ENCODE measurements around the gene TMEM132E. TPM values are rescaled to one million over a fixed set of nuclear protein-coding genes. Genes with fewer than 3 reads are reported as not detected.

TMEM132E gene
- total RNA-seq, 1 experiment from 2014 or later, result 0.42 TPM

- H3K9me3 Mint-ChIP-seq, result peaks cover 0 to 2% of the 10 kb centered on the region in 2 experiments; a peak in 2 of 5 replicates
- no CpG with 5 or more reads among the region's 5 CpGs for WGBS (ENCODE audit: extremely low coverage, insufficient read length, low lambda C conversion rate)
- H4K8ac ChIP-seq (replicated peaks; ENCODE audit: insufficient read length, low read depth, low read length), result no peak overlapping the region
These were observed 4.2 kb upstream of the TMEM132E start for GRCh38 chr17:34575182-34575581.

More at GRCh38 chr17:34575182-34575581, 4.2 kb upstream of the TMEM132E start:
- Mint-ChIP-seq H3K36me3 (ENCODE audit: insufficient read depth in 1 of 3, low read depth in 3 of 3) (no peaks in the 10 kb centered on the region), H3K4me1 (peaks cover 25 to 45% of the 10 kb centered on the region in 2 experiments), H3K4me3 (no peak overlapping the region), H3K27ac (no peak overlapping the region), H3K27me3 (ENCODE audit: low read depth) (no peaks in the 10 kb centered on the region; the same call in none of the 2 replicates)
- peaks cover 40% of the 10 kb centered on the region for H3K27me3 ChIP-seq (ENCODE audit: insufficient read depth, low read length)
- no peak overlapping the region for H2BK120ac ChIP-seq (ENCODE audit: low read depth, low read length, poor library complexity, severe bottlenecking)
- no peak overlapping the region for H4K91ac ChIP-seq (ENCODE audit: insufficient read length, low read depth, low read length)
- no peaks in the 10 kb centered on the region for H3K79me1 ChIP-seq (ENCODE audit: insufficient read depth, low read depth, low read length, poor library complexity, severe bottlenecking)
- H3K56ac ChIP-seq (ENCODE audit: insufficient read length, low read depth, low read length), result no peak overlapping the region
- H3K14ac ChIP-seq (ENCODE audit: insufficient read depth, low read length), result no peak overlapping the region
- no peak overlapping the region for H2BK15ac ChIP-seq (ENCODE audit: low read depth, low read length)
- no peak overlapping the region for H3T11ph ChIP-seq (ENCODE audit: low read length)
- no peaks in the 10 kb centered on the region for H3K9me3 ChIP-seq (ENCODE audit: control insufficient read depth, low read depth, low read length)
- H3K18ac ChIP-seq (ENCODE audit: insufficient read length, low read depth, low read length), result no peak overlapping the region
- no peak overlapping the region for H3K27ac ChIP-seq (ENCODE audit: insufficient read length, low read depth, low read length)
- H2BK20ac ChIP-seq (ENCODE audit: low read depth, low read length, poor library complexity, severe bottlenecking), result no peak overlapping the region
- no peak overlapping the region for H3K9ac ChIP-seq (ENCODE audit: extremely low read depth, insufficient read length, low read length)
- H2AFZ ChIP-seq (ENCODE audit: low read length), result no peak overlapping the region
- no peak for TF ChIP-seq CTCF (conservative IDR thresholded peaks at IDR 0.05)
- no peak overlapping the region for H3K23ac ChIP-seq (ENCODE audit: insufficient read length, low read depth, low read length)
- peaks cover 16% of the 10 kb centered on the region for H3K23me2 ChIP-seq (ENCODE audit: insufficient read length, low read depth, low read length, poor library complexity, severe bottlenecking)
- no peak overlapping the region for H4K5ac ChIP-seq (ENCODE audit: insufficient read length, low read depth, low read length)
- no peaks in the 10 kb centered on the region for H4K20me1 ChIP-seq (ENCODE audit: control insufficient read depth, insufficient read depth, insufficient read length)
- H3K4me2 ChIP-seq (ENCODE audit: insufficient read depth, insufficient read length, low read length), result no peak overlapping the region
- DNase-seq, result no peak
- H2BK12ac ChIP-seq (ENCODE audit: insufficient read length, low read depth, low read length), result no peak overlapping the region
- no peak overlapping the region for H2AK5ac ChIP-seq (ENCODE audit: insufficient read length, low read length)
- H2BK5ac ChIP-seq (ENCODE audit: insufficient read length, low read length), result no peak overlapping the region
- H3K79me2 ChIP-seq (ENCODE audit: insufficient read depth, low read length), result no peaks in the 10 kb centered on the region
- H3K4ac ChIP-seq (ENCODE audit: low read depth, low read length), result no peak overlapping the region
- peaks cover 5% of the 10 kb centered on the region; the same call in 1 of the 2 replicates for H3K4me1 ChIP-seq (ENCODE audit: insufficient read depth, low read length)
